Measurements from ENCODE around the gene FRMD5. TPM values are rescaled to one million over a fixed set of nuclear protein-coding genes. Genes with fewer than 3 reads are reported as not detected.
A peak's percentile ranks its signal among the peaks of the same experiment; 100 is the strongest.
"Not testable (repeated sequence)": the region's sequence is repeated elsewhere in the genome, so short reads cannot be mapped to it uniquely, and the experiment has no call there.

The FRMD5 gene
- total RNA-seq: 42.5 TPM
- long read RNA-seq, transcript FRMD5-212 (2 exons, 958 nt): major isoform, 46 of 78 reads
- long read RNA-seq, partial matches to known transcripts: 2 of 78 reads
- long read RNA-seq, other reads (novel, unspliced or antisense): 30 of 78 reads

DNA sequence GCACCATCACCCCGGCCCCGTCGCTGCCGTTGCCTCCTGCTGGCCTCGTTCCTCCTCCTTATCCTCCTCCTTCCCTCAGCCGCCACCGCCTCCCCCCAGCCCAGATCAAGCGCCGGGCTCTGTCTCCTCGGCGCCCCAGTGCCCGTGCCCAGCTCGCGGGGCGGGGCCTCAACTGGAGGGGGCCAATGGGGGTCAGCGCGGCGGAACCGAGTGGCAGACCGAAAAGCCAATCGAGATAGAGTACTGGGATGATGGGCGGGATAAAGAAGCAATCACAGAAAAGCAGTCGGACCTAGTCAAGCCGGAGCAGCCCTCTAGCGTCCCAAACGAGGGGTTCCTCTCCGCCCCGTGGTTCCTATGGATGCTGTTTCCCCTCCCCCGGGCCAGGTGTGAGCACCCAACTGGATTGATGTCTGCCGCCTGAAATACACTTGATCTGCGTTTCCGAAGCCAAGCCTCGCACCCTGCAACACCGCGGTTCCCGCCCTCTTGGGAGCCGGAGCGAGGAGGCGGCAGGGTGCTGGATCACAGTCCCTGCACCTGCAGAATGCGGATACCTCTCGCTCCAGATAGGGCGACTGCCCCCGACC, at the start of gene FRMD5:
FRMD5 (minus strand) TSS at position 121 of the 590 bp plus-strand sequence.
- peak; percentile 99 for ATAC-seq
- intact Hi-C loops (cut with micrococcal nuclease): no loop called here
- peak; percentile 89 for DNase-seq

DNA sequence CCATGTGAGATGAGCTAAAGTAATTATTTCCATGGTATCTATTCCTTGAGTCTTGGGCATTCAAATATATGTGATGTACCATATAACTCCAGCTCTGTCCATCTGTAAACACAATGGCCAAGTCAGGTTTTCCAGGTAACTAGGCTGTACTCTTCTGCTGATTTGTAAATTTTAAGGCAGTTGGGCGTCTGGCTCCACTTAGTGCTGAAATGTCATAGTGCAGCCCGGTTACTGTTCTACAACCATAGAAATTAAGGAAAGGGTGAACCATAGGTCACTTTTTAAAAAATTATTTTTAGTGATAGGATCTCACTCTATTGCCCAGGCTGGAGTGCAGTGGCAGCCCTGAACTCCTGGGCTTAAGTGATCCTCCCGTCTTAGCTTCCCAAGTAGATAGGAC, 48.8 kb upstream of the FRMD5 start:
- DNase-seq (no peak), ATAC-seq (no peak)
- intact Hi-C loops (cut with micrococcal nuclease): no loop called here

DNA sequence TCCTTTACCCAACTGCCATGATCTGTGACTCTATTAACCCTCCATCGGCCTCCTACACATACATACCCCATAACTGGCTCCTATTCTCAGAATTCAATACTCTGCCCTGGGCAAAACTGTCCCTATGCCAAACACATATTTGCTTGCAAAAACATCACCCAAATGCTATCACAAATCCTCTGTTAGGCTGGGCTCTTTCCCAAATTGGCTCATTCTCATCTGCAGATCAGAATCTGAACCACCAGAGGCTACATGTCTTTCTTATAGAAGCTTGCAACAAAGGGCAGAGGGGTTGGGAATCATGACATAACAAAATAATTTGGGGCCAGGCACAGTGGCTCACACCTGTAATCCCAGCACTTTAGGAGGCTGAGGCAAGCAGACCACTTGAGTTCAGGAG, 48.1 kb upstream of the FRMD5 start:
- intact Hi-C loops (cut with micrococcal nuclease): no loop called here
- no peak for DNase-seq
- no peak for ATAC-seq

DNA sequence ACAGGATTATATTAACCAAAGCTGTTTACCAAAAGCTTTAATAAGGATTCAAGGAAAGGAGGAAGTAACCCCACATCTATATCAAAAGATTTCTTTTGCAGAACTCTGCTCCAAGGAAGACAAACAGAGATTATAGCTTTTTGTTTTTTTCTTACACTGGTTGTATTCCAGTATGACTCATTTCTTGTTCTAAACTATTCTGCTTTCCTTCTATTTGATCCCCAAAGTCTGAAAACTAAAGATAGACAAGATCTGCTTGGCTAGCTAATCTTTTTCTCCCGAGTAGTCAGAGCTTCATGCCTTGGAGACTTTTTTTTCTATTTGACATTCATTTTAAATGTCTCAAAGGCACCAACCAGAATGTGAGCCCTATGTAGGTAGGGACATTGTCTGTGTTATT, 36.8 kb upstream of the FRMD5 start:
- no peak for DNase-seq
- ATAC-seq: no peak
- intact Hi-C loops (cut with micrococcal nuclease): no loop called here

DNA sequence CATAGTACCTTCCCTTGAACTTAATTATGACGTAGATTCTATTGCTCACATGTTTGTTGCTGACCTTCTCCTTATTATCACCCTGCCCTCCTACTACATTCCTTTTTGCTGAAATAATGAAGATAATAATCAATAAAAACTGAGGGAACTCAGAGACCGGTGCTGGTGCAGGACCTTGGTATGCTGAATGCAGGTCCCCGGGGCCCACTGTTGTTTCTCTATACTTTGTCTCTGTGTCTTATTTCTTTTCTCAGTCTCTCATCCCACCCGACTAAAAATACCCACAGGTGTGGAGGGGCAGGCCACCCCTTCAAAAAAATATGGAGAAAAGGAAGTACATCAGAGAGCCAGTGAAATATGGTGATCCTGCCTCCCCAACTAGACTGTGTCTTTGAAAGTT, 34.2 kb upstream of the FRMD5 start:
- ATAC-seq; intact Hi-C loops (cut with micrococcal nuclease); DNase-seq: not testable (repeated sequence)

DNA sequence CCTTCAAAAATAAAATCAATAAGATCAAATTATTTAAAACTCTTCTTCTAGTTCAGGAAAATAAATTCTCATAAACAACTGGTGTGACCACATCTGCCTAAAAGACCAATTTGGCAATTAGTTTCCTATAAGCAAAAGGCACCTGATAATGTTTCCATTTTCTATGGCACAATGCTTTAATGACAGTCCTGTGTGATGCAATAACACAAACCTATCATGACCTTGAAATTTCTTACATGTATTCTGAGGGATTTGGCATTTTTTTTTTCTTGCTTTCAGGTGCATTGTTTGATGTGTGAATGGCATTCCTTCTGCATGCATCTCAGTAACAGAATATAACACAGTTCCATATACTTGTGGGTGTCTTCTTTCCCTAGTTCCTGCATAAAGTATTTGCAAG, 32.5 kb upstream of the FRMD5 start:
- intact Hi-C loops (cut with micrococcal nuclease): no loop called here
- ATAC-seq (no peak), DNase-seq (no peak)

DNA sequence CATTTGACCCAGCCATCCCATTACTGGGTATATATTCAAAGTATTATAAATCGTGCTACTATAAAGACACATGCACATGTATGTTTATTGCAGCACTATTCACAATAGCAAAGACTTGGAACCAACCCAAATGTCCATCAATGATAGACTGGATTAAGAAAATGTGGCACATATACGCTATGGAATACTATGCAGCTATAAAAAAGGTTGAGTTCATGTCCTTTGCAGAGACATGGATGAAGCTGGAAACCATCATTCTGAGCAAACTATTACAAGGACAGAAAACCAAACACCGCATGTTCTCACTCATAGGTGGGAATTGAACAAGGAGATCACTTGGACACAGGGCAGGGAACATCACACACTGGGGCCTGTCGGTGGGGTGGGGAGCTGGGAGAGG, 31.9 kb upstream of the FRMD5 start:
- intact Hi-C loops (cut with micrococcal nuclease); ATAC-seq; DNase-seq: not testable (repeated sequence)

DNA sequence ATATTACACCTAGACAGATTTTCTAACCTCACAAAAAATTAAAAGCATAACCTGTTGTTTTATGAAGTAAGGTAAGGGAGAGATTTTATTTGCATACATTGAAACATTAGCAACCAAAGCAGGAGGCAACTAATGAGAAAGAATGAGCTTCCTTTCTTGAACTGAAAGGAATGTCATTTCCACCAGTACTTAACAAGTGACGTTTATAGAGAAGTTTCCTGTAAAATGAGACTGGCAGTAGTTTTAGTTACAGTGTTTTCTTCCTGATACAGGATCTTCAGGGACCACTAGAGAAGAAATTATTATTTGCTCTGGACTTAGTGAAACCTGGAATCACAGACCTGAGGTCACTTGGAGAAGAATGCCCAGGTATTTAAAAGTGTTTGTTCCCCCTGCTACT, 27.4 kb upstream of the FRMD5 start:
- DNase-seq (no peak), ATAC-seq (no peak)
- intact Hi-C loops (cut with micrococcal nuclease): no loop called here

DNA sequence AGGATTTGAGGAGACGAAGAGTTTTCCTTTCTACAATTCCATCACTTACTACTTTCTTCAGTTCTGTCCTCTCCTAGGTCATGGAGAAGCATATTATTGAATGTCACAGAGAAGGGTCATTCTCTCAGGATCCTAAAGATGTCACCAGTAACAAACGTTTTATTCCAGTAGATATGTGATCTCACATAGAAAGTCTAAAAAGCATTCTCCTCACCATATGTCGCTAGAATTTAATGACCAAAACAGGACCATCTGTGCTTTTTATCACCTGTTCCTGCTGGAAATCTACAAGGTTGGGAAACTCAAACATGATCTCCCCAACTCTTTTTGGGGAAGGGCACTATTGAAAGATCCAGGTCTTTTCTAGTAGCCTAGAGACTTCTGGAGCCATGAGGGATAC, 24.0 kb upstream of the FRMD5 start:
- DNase-seq (no peak), ATAC-seq (no peak)
- intact Hi-C loops (cut with micrococcal nuclease): loop anchor here (10.0 kb wide), 1 partner anchor 314 kb away; no protein-coding TSS in a partner anchor

DNA sequence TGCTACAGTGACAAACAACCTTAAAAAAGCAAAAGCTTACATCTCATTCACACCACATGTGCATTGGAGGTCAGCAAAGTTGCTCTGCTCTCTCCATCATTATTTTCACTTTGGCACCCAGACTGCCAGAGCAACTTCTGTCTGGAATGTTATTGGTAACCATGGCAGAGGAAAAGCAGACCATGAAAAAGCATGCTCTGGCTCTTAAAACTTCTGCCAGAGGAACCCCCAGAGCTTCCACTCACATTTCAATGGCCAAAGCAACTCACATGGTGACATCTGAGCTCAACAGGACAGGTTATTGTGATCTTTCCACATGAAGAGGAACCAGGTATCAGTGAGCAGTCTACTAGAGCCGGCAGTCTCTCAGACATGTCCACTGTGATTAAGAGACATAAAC, 21.9 kb upstream of the FRMD5 start:
- DNase-seq (no peak), ATAC-seq (no peak)
- intact Hi-C loops (cut with micrococcal nuclease): loop anchor here (10.0 kb wide), 1 partner anchor 312 kb away; no protein-coding TSS in a partner anchor

DNA sequence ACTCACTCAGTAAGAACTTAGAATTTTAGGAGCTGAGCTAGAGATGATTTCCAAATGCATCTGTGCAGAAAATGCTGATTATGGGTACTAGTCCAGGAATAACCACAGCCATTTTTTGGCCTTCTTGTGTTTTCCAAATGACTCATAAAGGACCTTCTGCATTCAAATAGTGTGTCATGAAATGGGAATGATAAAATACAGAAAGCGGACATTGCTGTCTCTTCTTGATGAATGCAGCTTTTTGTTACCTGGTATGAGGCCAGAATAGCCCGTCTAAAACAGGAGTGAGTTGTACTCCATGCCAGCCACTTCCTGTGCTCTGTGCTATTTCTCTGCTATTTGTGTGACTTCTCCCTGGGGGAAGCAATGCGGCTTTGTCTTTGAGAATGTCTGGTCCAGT, 20.5 kb upstream of the FRMD5 start:
- intact Hi-C loops (cut with micrococcal nuclease): loop anchor here (10.0 kb wide), 1 partner anchor 311 kb away; no protein-coding TSS in a partner anchor
- no peak for DNase-seq

DNA sequence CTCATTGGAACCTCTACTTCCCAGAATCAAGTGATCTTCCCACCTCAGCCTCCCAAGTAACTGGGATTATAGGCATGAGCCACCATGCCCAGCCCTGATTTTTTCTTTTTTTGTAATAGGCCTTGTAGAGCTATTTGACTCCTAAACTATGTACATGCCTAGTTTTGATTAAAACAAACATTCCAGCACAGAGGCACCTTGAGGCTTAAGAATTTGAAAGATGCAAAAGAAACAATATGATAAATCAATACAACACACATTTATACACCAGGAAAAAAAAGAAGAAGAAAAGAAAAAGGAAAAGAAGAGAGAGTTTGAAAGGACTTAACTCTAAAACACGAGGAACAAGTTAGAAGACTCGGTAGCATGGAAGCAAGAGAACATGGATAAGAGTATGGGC, 13.9 kb upstream of the FRMD5 start:
- ATAC-seq: no peak

More for the DNA sequence above, 20.5 kb upstream of the FRMD5 start:
- no peak for ATAC-seq

DNA sequence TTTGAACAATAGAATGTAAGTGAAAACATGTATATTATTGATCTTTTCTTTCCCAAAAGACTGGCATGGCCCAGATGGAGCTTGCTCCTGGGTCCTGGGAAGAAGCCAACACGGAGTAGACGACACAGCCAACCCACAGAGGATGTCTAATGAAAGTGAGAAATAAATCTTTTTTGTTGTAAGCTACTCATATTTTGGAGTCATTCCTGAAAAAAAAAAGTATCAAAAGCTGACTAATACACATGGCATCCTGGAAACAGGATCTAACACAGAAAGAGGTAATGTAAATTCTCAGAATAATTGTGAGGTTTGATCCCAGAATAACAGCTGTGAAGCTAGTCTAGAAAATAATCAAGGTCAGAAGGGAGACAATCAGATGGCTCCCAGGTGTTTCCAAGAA, 12.6 kb upstream of the FRMD5 start:
- intact Hi-C loops (cut with micrococcal nuclease): no loop called here
- ATAC-seq (no peak), DNase-seq (no peak)

More for the DNA sequence above, 13.9 kb upstream of the FRMD5 start:
- no peak for DNase-seq
- intact Hi-C loops (cut with micrococcal nuclease): no loop called here

DNA sequence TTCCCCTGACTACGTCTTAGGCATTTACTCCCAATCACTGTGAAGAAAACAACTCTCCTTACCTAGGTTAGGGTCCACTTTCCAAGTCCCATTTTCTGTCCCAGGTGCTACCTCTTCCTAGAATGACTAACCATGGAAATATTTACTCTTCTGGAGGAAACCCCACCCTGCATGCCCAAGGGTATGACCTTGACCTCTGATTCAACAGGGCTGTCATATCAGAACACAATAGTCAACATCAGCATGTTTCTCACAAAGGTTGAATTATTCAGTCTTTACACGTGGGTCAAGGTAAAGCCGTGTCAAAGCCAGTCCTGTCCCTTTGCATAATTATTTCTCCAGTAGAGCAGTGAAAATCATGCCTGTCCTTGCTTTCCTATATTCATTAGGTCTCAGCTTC, 4.3 kb upstream of the FRMD5 start:
- DNase-seq: no peak
- intact Hi-C loops (cut with micrococcal nuclease): no loop called here
- no peak for ATAC-seq

DNA sequence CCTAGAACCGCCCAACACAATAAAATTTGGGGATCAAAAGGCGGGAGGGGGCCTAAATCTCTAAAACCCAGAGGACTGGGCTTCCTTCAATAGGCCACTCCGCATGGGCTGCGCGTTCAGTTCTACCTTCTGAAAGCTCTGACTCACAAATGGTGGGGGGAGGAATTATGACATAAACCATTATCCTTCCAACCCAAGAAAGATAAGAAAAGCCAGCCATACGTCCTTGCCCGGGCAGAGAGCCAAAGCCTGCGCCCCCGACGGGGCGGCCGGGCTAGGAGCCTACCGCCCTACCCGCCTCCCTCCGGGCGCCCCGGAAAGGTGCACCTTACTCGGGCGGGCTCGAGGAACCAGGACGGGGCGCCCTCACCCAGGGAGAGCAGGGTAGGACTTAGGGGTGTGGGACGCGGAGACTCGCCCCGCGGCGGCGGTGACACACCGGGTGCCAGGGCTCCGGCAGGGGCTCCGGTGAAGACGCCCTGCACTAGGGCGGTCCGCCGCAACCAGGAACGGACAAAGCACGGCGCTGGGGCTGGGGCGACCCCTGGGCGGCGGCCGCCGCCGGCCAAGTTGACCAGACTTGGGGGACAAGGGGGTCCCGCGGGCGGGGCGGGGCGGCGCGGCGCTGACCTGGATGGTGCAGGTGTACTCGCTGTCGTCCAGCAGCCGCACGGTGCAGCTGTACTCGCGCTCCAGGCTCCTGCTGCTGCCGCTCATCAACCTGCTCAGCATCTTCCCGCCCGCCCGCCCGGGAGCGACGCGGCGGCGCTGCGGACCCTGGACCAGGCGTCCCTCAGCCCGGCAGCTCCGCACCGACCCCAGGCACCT, 534 bp downstream of the FRMD5 start:
- peak; percentile 54 for ATAC-seq

DNA sequence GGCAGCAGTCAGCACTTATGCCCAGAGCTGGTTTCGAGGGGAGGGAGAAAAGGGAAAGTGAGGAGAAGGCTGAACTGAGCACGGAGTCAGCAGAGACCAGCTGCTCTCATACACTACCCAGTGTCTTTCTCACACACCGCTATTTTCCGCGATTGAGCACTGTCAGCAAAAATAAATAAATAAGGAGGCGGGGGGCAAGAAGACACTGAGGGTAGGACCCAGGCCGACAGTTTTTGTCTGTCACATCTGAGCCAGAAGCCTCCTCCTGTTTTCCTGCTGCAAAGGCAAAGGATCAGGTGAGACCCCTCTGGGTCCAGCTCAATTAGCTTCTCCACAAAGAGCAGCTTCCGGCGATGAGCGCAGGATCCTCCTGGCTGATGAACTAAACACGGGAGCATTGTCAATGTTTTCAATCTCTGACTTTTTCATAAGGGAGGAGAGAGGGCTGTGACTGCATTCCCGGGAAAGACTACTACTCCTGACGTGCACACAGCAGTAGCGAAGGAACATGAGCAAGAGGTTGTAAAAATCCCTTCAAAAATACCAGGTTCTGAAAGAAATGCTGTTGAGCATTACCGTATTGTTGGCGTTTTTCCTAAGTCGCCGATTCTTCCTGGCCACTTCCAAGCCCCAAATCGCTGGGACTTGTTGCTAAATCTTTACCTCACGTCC, 1.3 kb downstream of the FRMD5 start:
- no peak for ATAC-seq
- intact Hi-C loops (cut with micrococcal nuclease): no loop called here
- DNase-seq: no peak

More for the DNA sequence above, 534 bp downstream of the FRMD5 start:
- intact Hi-C loops (cut with micrococcal nuclease): no loop called here
- DNase-seq: no peak

DNA sequence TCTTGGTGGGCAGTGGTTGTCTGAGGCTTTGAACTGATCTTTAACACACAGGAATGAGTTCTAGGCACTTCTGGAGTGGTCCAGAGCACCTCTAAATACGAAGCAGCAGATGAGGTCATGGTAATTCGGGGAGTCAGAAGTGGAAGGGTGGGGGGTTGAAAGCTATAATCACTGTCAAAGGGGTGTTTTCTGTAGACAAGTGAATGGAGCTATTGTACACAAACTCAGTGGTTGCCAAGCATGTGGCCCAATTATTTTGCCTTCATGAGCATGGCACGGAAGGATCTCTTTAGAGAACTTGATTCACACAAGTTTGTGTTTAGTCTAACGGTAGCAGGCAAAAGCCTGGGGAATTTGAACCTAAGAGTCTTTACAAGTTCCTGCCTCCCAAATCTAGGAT, 6.3 kb downstream of the FRMD5 start:
- ATAC-seq (no peak), DNase-seq (no peak)
- intact Hi-C loops (cut with micrococcal nuclease): no loop called here

DNA sequence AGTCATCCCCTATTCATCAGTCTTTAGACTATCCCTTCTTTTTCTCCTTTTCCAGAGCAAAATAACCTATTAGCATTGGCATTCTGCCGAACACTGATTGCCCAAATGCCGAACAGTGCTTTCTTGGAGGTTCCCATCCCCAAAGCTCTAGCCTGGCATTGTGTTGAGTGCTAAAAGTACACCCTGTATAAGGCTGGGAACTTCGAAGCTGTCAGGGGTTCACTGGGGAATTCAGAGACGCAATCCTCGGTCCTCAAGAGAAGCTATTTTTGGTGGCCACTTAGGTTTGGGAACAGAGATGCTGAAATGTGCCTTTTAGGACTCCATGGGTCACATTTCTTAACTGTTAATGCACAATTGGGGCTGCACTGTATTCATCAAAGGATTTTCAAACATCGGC, 8.4 kb downstream of the FRMD5 start:
- ATAC-seq: peak; percentile 85
- intact Hi-C loops (cut with micrococcal nuclease): no loop called here
- DNase-seq: no peak

DNA sequence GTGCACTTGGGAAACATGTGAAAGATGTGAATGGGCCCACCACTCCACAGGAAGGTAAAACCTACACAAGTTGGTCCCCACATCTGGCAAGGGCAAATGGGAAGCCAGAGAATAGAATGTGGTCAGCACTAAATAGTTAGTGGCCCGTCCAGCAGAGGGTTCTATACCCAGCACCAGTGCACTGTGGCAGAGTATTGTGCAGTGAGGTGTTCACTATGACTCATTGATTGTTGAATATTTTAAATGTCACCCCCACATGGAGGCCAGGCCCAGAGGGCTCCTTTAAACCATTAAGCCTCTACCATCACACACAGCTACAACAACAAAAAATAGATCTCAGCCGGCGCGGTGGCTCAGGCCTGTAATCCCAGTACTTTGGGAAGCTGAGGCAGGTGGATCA, 11.7 kb downstream of the FRMD5 start:
- intact Hi-C loops (cut with micrococcal nuclease): no loop called here
- DNase-seq (no peak), ATAC-seq (no peak)

DNA sequence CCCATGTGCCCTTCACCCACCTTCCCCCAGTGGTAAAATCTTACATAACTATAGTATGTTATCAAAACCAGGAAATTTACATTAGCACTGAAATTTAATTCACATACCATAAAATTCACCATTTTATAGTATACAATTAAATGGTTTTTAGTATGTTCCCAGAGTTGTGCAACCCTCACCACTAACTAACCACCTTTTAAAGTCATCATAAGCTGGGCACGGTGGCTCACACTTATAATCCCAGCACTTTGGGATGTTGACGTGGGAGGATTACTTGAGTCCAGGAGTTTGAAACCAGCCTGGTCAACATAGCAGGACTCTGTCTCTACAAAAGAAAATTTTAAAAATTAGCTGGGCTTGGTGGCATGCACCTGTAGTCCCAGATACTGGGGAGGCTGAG, 13.7 kb downstream of the FRMD5 start:
- no peak for DNase-seq
- ATAC-seq: no peak
- intact Hi-C loops (cut with micrococcal nuclease): no loop called here
